ENCODE measurements around the gene SSH3. TPM values are rescaled to one million over a fixed set of nuclear protein-coding genes. Genes with fewer than 3 reads are reported as not detected.
"Not testable (repeated sequence)": the region's sequence is repeated elsewhere in the genome, so short reads cannot be mapped to it uniquely, and the experiment has no call there.

The SSH3 gene
- total RNA-seq, 1 experiment from 2014 or later: 38.0 TPM

- TF ChIP-seq CTCF (IDR thresholded peaks at IDR 0.05; ENCODE audit: unreplicated experiment): no peak
- DNase-seq (ENCODE audit: unreplicated experiment): no peak
- POLR2A ChIA-PET: interaction anchor here (0.6 to 8.6 kb wide), 31 partner anchors 8 to 384 kb away, joined by 3 to 107 read pairs (median 4); partner anchors contain the start of genes ANKRD13D, GRK2, KDM2A and POLD4
- Mint-ChIP-seq H3K9me3 (ENCODE audit: unreplicated experiment) (no peaks in the 10 kb centered on the region), H3K27ac (ENCODE audit: low read depth, unreplicated experiment) (peak overlapping the region; percentile 93), H3K36me3 (ENCODE audit: insufficient read depth, unreplicated experiment) (peaks cover 6% of the 10 kb centered on the region), H3K4me1 (ENCODE audit: insufficient read depth, unreplicated experiment) (peaks cover 22% of the 10 kb centered on the region), H3K4me3 (ENCODE audit: unreplicated experiment) (peak overlapping the region; percentile 99), H3K27me3 (ENCODE audit: insufficient read depth, unreplicated experiment) (no peaks in the 10 kb centered on the region)
- intact Hi-C loops (cut with micrococcal nuclease): loop anchor here (1.0 to 2.0 kb wide), 5 partner anchors 15 to 263 kb away; partner anchors contain the start of gene SSH3
- CTCF ChIA-PET: interaction anchor here (0.5 to 6.9 kb wide), 22 partner anchors 10 to 347 kb away, joined by 3 to 104 read pairs (median 5); partner anchors contain the start of genes ANKRD13D, GRK2 and SSH3
- BruUV-seq (replicated peaks): TSS peak; percentile 28
Observed at GRCh38 chr11:67317888-67318555, 14.7 kb downstream of the SSH3 start.

GRCh38 chr11:67318876-67319275, 15.5 kb downstream of the SSH3 start:
- Mint-ChIP-seq H3K27ac (ENCODE audit: low read depth, unreplicated experiment) (peak overlapping the region; percentile 93), H3K4me1 (ENCODE audit: insufficient read depth, unreplicated experiment) (peaks cover 15% of the 10 kb centered on the region), H3K4me3 (ENCODE audit: unreplicated experiment) (peak overlapping the region; percentile 99)
- H3K9me3 Mint-ChIP-seq (ENCODE audit: unreplicated experiment); DNase-seq (ENCODE audit: unreplicated experiment); H3K27me3 Mint-ChIP-seq (ENCODE audit: insufficient read depth, unreplicated experiment); intact Hi-C loops (cut with micrococcal nuclease); H3K36me3 Mint-ChIP-seq (ENCODE audit: insufficient read depth, unreplicated experiment); BruUV-seq (replicated peaks): not testable (repeated sequence)
- CTCF ChIA-PET: interaction anchor here (0.8 to 6.9 kb wide), 9 partner anchors 27 to 64 kb away, joined by 4 to 104 read pairs (median 10); partner anchors contain the start of gene POLD4
- POLR2A ChIA-PET: interaction anchor here (0.8 to 8.6 kb wide), 12 partner anchors 9 to 263 kb away, joined by 3 to 107 read pairs (median 26); partner anchors contain the start of genes ANKRD13D, GRK2, POLD4 and SSH3

GRCh38 chr11:67320011-67320410, 16.7 kb downstream of the SSH3 start:
- ChIA-PET POLR2A (interaction anchor here (2.2 to 8.6 kb wide), 5 partner anchors 17 to 57 kb away, joined by 11 to 107 read pairs (median 28); partner anchors contain the start of genes ANKRD13D, POLD4 and SSH3), CTCF (interaction anchor here (1.1 to 6.9 kb wide), 8 partner anchors 26 to 266 kb away, joined by 4 to 104 read pairs (median 11); partner anchors contain the start of gene POLD4)
- Mint-ChIP-seq H3K4me1 (ENCODE audit: insufficient read depth, unreplicated experiment) (peaks cover 11% of the 10 kb centered on the region), H3K27ac (ENCODE audit: low read depth, unreplicated experiment) (no peak overlapping the region), H3K9me3 (ENCODE audit: unreplicated experiment) (no peaks in the 10 kb centered on the region), H3K4me3 (ENCODE audit: unreplicated experiment) (no peak overlapping the region), H3K27me3 (ENCODE audit: insufficient read depth, unreplicated experiment) (no peaks in the 10 kb centered on the region), H3K36me3 (ENCODE audit: insufficient read depth, unreplicated experiment) (peaks cover 8% of the 10 kb centered on the region)
- no peak for DNase-seq (ENCODE audit: unreplicated experiment)
- intact Hi-C loops (cut with micrococcal nuclease): no loop called here
- no peak for TF ChIP-seq CTCF (IDR thresholded peaks at IDR 0.05; ENCODE audit: unreplicated experiment)
- BruUV-seq (replicated peaks): no TSS peak

GRCh38 chr11:67320691-67321090, 17.4 kb downstream of the SSH3 start:
- H3K4me3 Mint-ChIP-seq (ENCODE audit: unreplicated experiment): no peak overlapping the region
- TF ChIP-seq CTCF (IDR thresholded peaks at IDR 0.05; ENCODE audit: unreplicated experiment): no peak
- no TSS peak for BruUV-seq (replicated peaks)
- H3K27me3 Mint-ChIP-seq (ENCODE audit: insufficient read depth, unreplicated experiment): no peaks in the 10 kb centered on the region
- POLR2A ChIA-PET: interaction anchor here (2.2 to 8.6 kb wide), 3 partner anchors 17 to 33 kb away, joined by 11 to 107 read pairs (median 28); partner anchors contain the start of genes POLD4 and SSH3
- DNase-seq (ENCODE audit: unreplicated experiment): no peak
- intact Hi-C loops (cut with micrococcal nuclease): no loop called here
- H3K4me1 Mint-ChIP-seq (ENCODE audit: insufficient read depth, unreplicated experiment): peaks cover 11% of the 10 kb centered on the region
- no peaks in the 10 kb centered on the region for H3K9me3 Mint-ChIP-seq (ENCODE audit: unreplicated experiment)
- CTCF ChIA-PET: interaction anchor here (0.5 to 6.9 kb wide), 8 partner anchors 18 to 62 kb away, joined by 3 to 104 read pairs (median 10); no protein-coding TSS in a partner anchor
- peaks cover 13% of the 10 kb centered on the region for H3K36me3 Mint-ChIP-seq (ENCODE audit: insufficient read depth, unreplicated experiment)
- no peak overlapping the region for H3K27ac Mint-ChIP-seq (ENCODE audit: low read depth, unreplicated experiment)

Measured in MCF 10A (cell line).